H9 (cell line): ENCODE results near the gene GGA2. TPM values are rescaled to one million over a fixed set of nuclear protein-coding genes. Genes with fewer than 3 reads are reported as not detected.
A peak's percentile ranks its signal among the peaks of the same experiment; 100 is the strongest.

Experiments used
- DNase-seq: peaks from one replicate; pipeline ENCODE4 v3.0.0-alpha.2; 2017
- H2AFZ ChIP-seq: one replicate; pipeline ENCODE4 v1.6.1; 2013; ENCODE audit warnings: mild to moderate bottlenecking, low read length, control low read depth, moderate library complexity
- H2AK5ac ChIP-seq: 2 replicates; pipeline ENCODE4 v1.6.1; 2013; ENCODE audit warnings: low read length, control low read depth, mixed read lengths; ENCODE audit not compliant: insufficient read length
- H2BK120ac ChIP-seq: one replicate; pipeline ENCODE4 v1.6.1; 2013; ENCODE audit warnings: low read depth, mild to moderate bottlenecking, low read length, control low read depth, inconsistent platforms; ENCODE audit not compliant: poor library complexity, severe bottlenecking
- H2BK12ac ChIP-seq: 2 replicates; pipeline ENCODE4 v1.6.1; 2013; ENCODE audit warnings: low read length, control low read depth, mixed read lengths, low read depth; ENCODE audit not compliant: insufficient read length
- H2BK15ac ChIP-seq: 2 replicates; pipeline ENCODE4 v1.6.1; 2013; ENCODE audit warnings: low read depth, low read length, control low read depth
- H2BK20ac ChIP-seq: one replicate; pipeline ENCODE4 v1.6.1; 2013; ENCODE audit warnings: low read depth, mild to moderate bottlenecking, low read length, control low read depth, inconsistent platforms; ENCODE audit not compliant: poor library complexity, severe bottlenecking
- H2BK5ac ChIP-seq: 2 replicates; pipeline ENCODE4 v1.6.1; 2013; ENCODE audit warnings: low read length, control low read depth, mixed read lengths; ENCODE audit not compliant: insufficient read length
- H3K14ac ChIP-seq: 2 replicates; pipeline ENCODE4 v1.6.1; 2013; ENCODE audit warnings: low read length, control low read depth; ENCODE audit not compliant: insufficient read depth
- H3K18ac ChIP-seq: 2 replicates; pipeline ENCODE4 v1.6.1; 2013; ENCODE audit warnings: low read depth, mild to moderate bottlenecking, mixed read lengths, low read length, control low read depth; ENCODE audit not compliant: insufficient read length
- H3K23ac ChIP-seq: 2 replicates; pipeline ENCODE4 v1.6.1; 2013; ENCODE audit warnings: low read length, control low read depth, mixed read lengths, low read depth; ENCODE audit not compliant: insufficient read length
- H3K23me2 ChIP-seq: 2 replicates; pipeline ENCODE4 v1.6.1; 2013; ENCODE audit warnings: low read depth, mild to moderate bottlenecking, mixed read lengths, low read length, control low read depth; ENCODE audit not compliant: insufficient read length, poor library complexity, severe bottlenecking
- H3K27ac ChIP-seq: 2 replicates; pipeline ENCODE4 v1.5.1; 2013; ENCODE audit warnings: low read length, control low read depth, mixed read lengths, low read depth; ENCODE audit not compliant: insufficient read length
- H3K27me3 ChIP-seq: 2 replicates; pipeline ENCODE4 v1.6.1; 2013; ENCODE audit warnings: low read length, control low read depth, inconsistent platforms; ENCODE audit not compliant: insufficient read depth
- H3K4ac ChIP-seq: 2 replicates; pipeline ENCODE4 v1.6.1; 2013; ENCODE audit warnings: low read depth, mild to moderate bottlenecking, control low read depth, inconsistent platforms, low read length, moderate library complexity
- H3K4me1 ChIP-seq: 2 replicates; pipeline ENCODE4 v1.6.1; 2013; ENCODE audit warnings: low read length, control low read depth, inconsistent platforms; ENCODE audit not compliant: insufficient read depth
- H3K4me2 ChIP-seq: 2 replicates; pipeline ENCODE4 v1.6.1; 2013; ENCODE audit warnings: low read length, control low read depth, mixed read lengths; ENCODE audit not compliant: insufficient read length, insufficient read depth
- H3K56ac ChIP-seq: 2 replicates; pipeline ENCODE4 v1.6.1; 2013; ENCODE audit warnings: low read depth, mild to moderate bottlenecking, mixed read lengths, low read length, control low read depth; ENCODE audit not compliant: insufficient read length
- H3K79me1 ChIP-seq: 2 replicates; pipeline ENCODE4 v1.6.1; 2013; ENCODE audit warnings: low read depth, mild to moderate bottlenecking, moderate library complexity, low read length, control low read depth, inconsistent platforms; ENCODE audit not compliant: insufficient read depth, poor library complexity, severe bottlenecking
- H3K79me2 ChIP-seq: 2 replicates; pipeline ENCODE4 v1.6.1; 2013; ENCODE audit warnings: low read length, control low read depth, inconsistent platforms; ENCODE audit not compliant: insufficient read depth
- H3K9ac ChIP-seq: 2 replicates; pipeline ENCODE4 v1.6.1; 2013; ENCODE audit warnings: low read length, control low read depth, mixed read lengths; ENCODE audit not compliant: insufficient read length; ENCODE audit errors: extremely low read depth
- H3K9me3 ChIP-seq: one replicate; pipeline ENCODE4 v1.6.1; 2013; ENCODE audit warnings: low read depth, low read length, inconsistent platforms; ENCODE audit not compliant: control insufficient read depth
- H3T11ph ChIP-seq: one replicate; pipeline ENCODE4 v1.6.1; 2013; ENCODE audit warnings: mild to moderate bottlenecking, low read length, control low read depth, inconsistent platforms
- H4K20me1 ChIP-seq: one replicate; pipeline ENCODE4 v1.6.1; 2013; ENCODE audit not compliant: control insufficient read depth, insufficient read length, insufficient read depth
- H4K5ac ChIP-seq: 2 replicates; pipeline ENCODE4 v1.6.1; 2013; ENCODE audit warnings: low read depth, mild to moderate bottlenecking, mixed read lengths, low read length, control low read depth; ENCODE audit not compliant: insufficient read length
- H4K8ac ChIP-seq: replicated peaks from 2 replicates; pipeline ENCODE4 v1.6.1; 2013; ENCODE audit warnings: low read length, control low read depth, mixed read lengths, low read depth; ENCODE audit not compliant: insufficient read length
- H4K91ac ChIP-seq: 2 replicates; pipeline ENCODE4 v1.6.1; 2013; ENCODE audit warnings: low read depth, mild to moderate bottlenecking, moderate library complexity, mixed read lengths, low read length, control low read depth; ENCODE audit not compliant: insufficient read length
- H3K27ac Mint-ChIP-seq, 3 experiments: 2 replicates in 2 of 3; 3 replicates in 1 of 3; pipeline ENCODE4 v1.8.0; 2020 to 2021; ENCODE audit warnings: mixed read lengths in 3 of 3, mild to moderate bottlenecking in 1 of 3, moderate library complexity in 1 of 3
- H3K27me3 Mint-ChIP-seq: 2 replicates; pipeline ENCODE4 v1.8.0; 2021; ENCODE audit warnings: low read depth, mild to moderate bottlenecking, moderate library complexity, mixed read lengths
- H3K36me3 Mint-ChIP-seq, 3 experiments: 2 replicates in 2 of 3; 3 replicates in 1 of 3; pipeline ENCODE4 v1.8.0; 2020 to 2021; ENCODE audit warnings: low read depth in 3 of 3, mixed read lengths in 3 of 3; ENCODE audit not compliant: insufficient read depth in 1 of 3
- H3K4me1 Mint-ChIP-seq, 2 experiments: 2 replicates each; pipeline ENCODE4 v1.8.0; 2020; ENCODE audit warnings: mixed read lengths in 2 of 2
- H3K4me3 Mint-ChIP-seq, 2 experiments: 2 replicates in 1 of 2; 3 replicates in 1 of 2; pipeline ENCODE4 v1.8.0; 2020 to 2021; ENCODE audit warnings: mild to moderate bottlenecking in 2 of 2, mixed read lengths in 2 of 2, moderate library complexity in 1 of 2
- H3K9me3 Mint-ChIP-seq, 2 experiments: 2 replicates in 1 of 2; 3 replicates in 1 of 2; pipeline ENCODE4 v1.8.0; 2020; ENCODE audit warnings: mild to moderate bottlenecking in 2 of 2, mixed read lengths in 2 of 2, moderate library complexity in 1 of 2
- WGBS: extraction: QIAGEN DNeasy Blood & Tissue Kit; methylation state at CpG from one replicate; pipeline ENCODE4 v1.1.7; 2013; ENCODE audit warnings: missing lambda C conversion rate, low lambda C conversion rate, mixed read lengths; ENCODE audit not compliant: insufficient read length; ENCODE audit errors: extremely low coverage; 5-methylcytosine and 5-hydroxymethylcytosine counted together
- total RNA-seq: library from RNA; stranded (reverse); gene quantifications from 2 replicates; pipeline ENCODE4 v1.2.1, GENCODE V29; 2021
- TF ChIP-seq, protein P1 (sequence below): fragments of 200-600 bp; sonication (generic); conservative IDR thresholded peaks from 3 replicates; pipeline ENCODE4 v1.8.0; 2021; ENCODE audit warnings: antibody characterized with exemption, mild to moderate bottlenecking

The GGA2 gene
- total RNA-seq, 1 experiment from 2014 or later, result 143 TPM

GRCh38 chr16:23539984-23540816 lies 29.9 kb upstream of the GGA2 start:
- no peak overlapping the region for H4K91ac ChIP-seq
- H4K20me1 ChIP-seq, result no peaks in the 10 kb centered on the region
- no peak overlapping the region for H4K8ac ChIP-seq
- H3K36me3 Mint-ChIP-seq, result peaks cover 21 to 78% (median 44%) of the 10 kb centered on the region in 3 experiments; a peak in 6 of 7 replicates
- no peak overlapping the region for H2BK15ac ChIP-seq
- TF ChIP-seq, protein P1, sequence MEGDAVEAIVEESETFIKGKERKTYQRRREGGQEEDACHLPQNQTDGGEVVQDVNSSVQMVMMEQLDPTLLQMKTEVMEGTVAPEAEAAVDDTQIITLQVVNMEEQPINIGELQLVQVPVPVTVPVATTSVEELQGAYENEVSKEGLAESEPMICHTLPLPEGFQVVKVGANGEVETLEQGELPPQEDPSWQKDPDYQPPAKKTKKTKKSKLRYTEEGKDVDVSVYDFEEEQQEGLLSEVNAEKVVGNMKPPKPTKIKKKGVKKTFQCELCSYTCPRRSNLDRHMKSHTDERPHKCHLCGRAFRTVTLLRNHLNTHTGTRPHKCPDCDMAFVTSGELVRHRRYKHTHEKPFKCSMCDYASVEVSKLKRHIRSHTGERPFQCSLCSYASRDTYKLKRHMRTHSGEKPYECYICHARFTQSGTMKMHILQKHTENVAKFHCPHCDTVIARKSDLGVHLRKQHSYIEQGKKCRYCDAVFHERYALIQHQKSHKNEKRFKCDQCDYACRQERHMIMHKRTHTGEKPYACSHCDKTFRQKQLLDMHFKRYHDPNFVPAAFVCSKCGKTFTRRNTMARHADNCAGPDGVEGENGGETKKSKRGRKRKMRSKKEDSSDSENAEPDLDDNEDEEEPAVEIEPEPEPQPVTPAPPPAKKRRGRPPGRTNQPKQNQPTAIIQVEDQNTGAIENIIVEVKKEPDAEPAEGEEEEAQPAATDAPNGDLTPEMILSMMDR, result no peak
- no peak overlapping the region for H2AFZ ChIP-seq
- H3K4me1 Mint-ChIP-seq, result no peaks in the 10 kb centered on the region
- H2BK12ac ChIP-seq, result no peak overlapping the region
- H3K9ac ChIP-seq, result no peak overlapping the region
- H3K14ac ChIP-seq, result no peak overlapping the region
- no CpG with 5 or more reads among the region's 11 CpGs for WGBS
- no peaks in the 10 kb centered on the region for H3K27me3 ChIP-seq
- no peaks in the 10 kb centered on the region for H3K23me2 ChIP-seq
- no peaks in the 10 kb centered on the region for H3K79me1 ChIP-seq
- H3K27ac Mint-ChIP-seq, result peak overlapping the region in 1 of 3 experiments; percentile 73; a peak in 1 of 7 replicates
- no peak overlapping the region for H3K27ac ChIP-seq
- H3K4me3 Mint-ChIP-seq, result no peak overlapping the region
- H3K9me3 ChIP-seq, result no peaks in the 10 kb centered on the region
- no peak overlapping the region for H3K23ac ChIP-seq
- no peak overlapping the region for H3K4ac ChIP-seq
- no peak overlapping the region for H2BK20ac ChIP-seq
- no peak overlapping the region for H4K5ac ChIP-seq
- H3K4me2 ChIP-seq, result no peak overlapping the region
- no peak overlapping the region for H3K56ac ChIP-seq
- no peak overlapping the region for H2AK5ac ChIP-seq
- no peaks in the 10 kb centered on the region for H3K4me1 ChIP-seq
- no peak overlapping the region for H2BK120ac ChIP-seq
- H3K79me2 ChIP-seq, result no peaks in the 10 kb centered on the region
- no peak overlapping the region for H3K18ac ChIP-seq
- DNase-seq, result no peak
- no peak overlapping the region for H3T11ph ChIP-seq
- no peak overlapping the region for H2BK5ac ChIP-seq
- no peaks in the 10 kb centered on the region for H3K27me3 Mint-ChIP-seq
- H3K9me3 Mint-ChIP-seq, result no peaks in the 10 kb centered on the region
